K562 (cell line): ENCODE data around the gene SYNE1. TPM values are rescaled to one million over a fixed set of nuclear protein-coding genes. Genes with fewer than 3 reads are reported as not detected.

Experiments
- ATAC-seq: fragments of 200-7000 bp; cut with Tn5 transposase; 3 replicates; pipeline ENCODE4 v1.9.1; 2020; ENCODE audit warnings: moderate library complexity
- BruUV-seq: library from RNA; stranded (reverse); fragments of 400-500 nt; replicated peaks from 2 replicates; lab custom pipeline; 2021; lab: Mats Ljungman, UMichigan
- CTCF ChIA-PET: fragments of 300-600 bp; formaldehyde crosslinking; extraction: SDS; loops from one replicate; lab custom pipeline; 2021; ENCODE audit warnings: low intra/inter-chr PET ratio; lab: Yijun Ruan, JAX
- POLR2A ChIA-PET: fragments of 300-600, 350-650 bp; sonication (Branson Sonifier 250); formaldehyde crosslinking; extraction: SDS; loops from one replicate; lab custom pipeline; 2021; ENCODE audit warnings: antibody characterized with exemption, inconsistent platforms; lab: Yijun Ruan, JAX
- DNase-seq, 4 experiments: peaks; one replicate each; pipeline versions ENCODE4 v3.0.0 to v3.0.0-alpha.2; 2011 to 2018; ENCODE audit warnings: low spot score in 3 of 4, mixed read lengths in 3 of 4; ENCODE audit errors: extremely low read depth in 1 of 4
- FAIRE-seq: peaks from 2 replicates; lab custom pipeline; 2011; peaks lifted over from hg19 to GRCh38; lab: Jason Lieb, UNC
- H2AFZ ChIP-seq: 2 replicates; pipeline ENCODE4 v1.6.0; 2011; ENCODE audit warnings: low read depth, low read length, control low read depth, inconsistent platforms
- H3K27ac ChIP-seq: fragments of 200-600 bp; 3 replicates; pipeline ENCODE4 v1.8.0; 2011; ENCODE audit warnings: low read depth, mild to moderate bottlenecking, control low read depth, inconsistent platforms, low read length, moderate library complexity, mixed read lengths; ENCODE audit errors: extremely low read depth
- H3K27me3 ChIP-seq, 2 experiments: fragments of 300-600 bp in 1 of 2; 2 replicates in 1 of 2; 3 replicates in 1 of 2; pipeline versions ENCODE4 v1.6.0 to v1.8.0; 2011; ENCODE audit warnings: inconsistent platforms in 2 of 2, low read length in 2 of 2, mild to moderate bottlenecking in 1 of 2, mixed read lengths in 1 of 2, moderate library complexity in 1 of 2; ENCODE audit not compliant: control insufficient read depth in 2 of 2, insufficient read depth in 2 of 2
- H3K36me3 ChIP-seq: fragments of 300-600 bp; 3 replicates; pipeline ENCODE4 v1.8.0; 2011; ENCODE audit warnings: mild to moderate bottlenecking, low read length, inconsistent platforms; ENCODE audit not compliant: control insufficient read depth, insufficient read depth
- H3K4me1 ChIP-seq, 2 experiments: fragments of 200-600 bp in 1 of 2; replicated peaks in 1 of 2; 2 replicates in 1 of 2; 3 replicates in 1 of 2; pipeline versions ENCODE4 v1.5.1 to v1.8.0; 2011; ENCODE audit warnings: inconsistent platforms in 2 of 2, low read length in 2 of 2, mild to moderate bottlenecking in 1 of 2, mixed read lengths in 1 of 2, moderate library complexity in 1 of 2; ENCODE audit not compliant: control insufficient read depth in 2 of 2, insufficient read depth in 2 of 2
- H3K4me2 ChIP-seq: 2 replicates; pipeline ENCODE4 v1.6.1; 2011; ENCODE audit warnings: low read length, control low read depth, inconsistent platforms, mixed read lengths; ENCODE audit not compliant: insufficient read depth
- H3K4me3 ChIP-seq: fragments of 200-600 bp; sonication (generic), shearing (Covaris generic); 2 replicates; pipeline ENCODE4 v1.5.1; 2016; ENCODE audit warnings: control low read depth, inconsistent platforms
- H3K79me2 ChIP-seq: fragments of 200-600 bp; 3 replicates; pipeline ENCODE4 v1.8.0; 2011; ENCODE audit warnings: low read length, inconsistent platforms; ENCODE audit not compliant: control insufficient read depth, insufficient read depth
- H3K9ac ChIP-seq, 2 experiments: 2 replicates each; pipeline versions ENCODE4 v1.6.0 to v1.6.1; 2011; ENCODE audit warnings: low read depth in 2 of 2, low read length in 2 of 2, control low read depth in 1 of 2, inconsistent platforms in 1 of 2, mild to moderate bottlenecking in 1 of 2, mixed read lengths in 1 of 2; ENCODE audit not compliant: insufficient read depth in 1 of 2
- H3K9me1 ChIP-seq: one replicate; pipeline ENCODE4 v1.6.0; 2011; ENCODE audit warnings: inconsistent platforms, mild to moderate bottlenecking, low read length, moderate library complexity; ENCODE audit not compliant: control insufficient read depth, insufficient read depth
- H3K9me3 ChIP-seq: replicated peaks from 2 replicates; pipeline ENCODE4 v1.5.1; 2011; ENCODE audit warnings: low read depth, low read length, inconsistent platforms; ENCODE audit not compliant: control insufficient read depth, insufficient read depth
- H4K20me1 ChIP-seq: replicated peaks from 2 replicates; pipeline ENCODE4 v1.6.1; 2011; ENCODE audit warnings: low read length, inconsistent platforms, mixed read lengths; ENCODE audit not compliant: control insufficient read depth, insufficient read depth
- ATF3 ChIP-seq, 2 experiments: fragments of 450-650 bp in 1 of 2; sonication (generic) in 1 of 2; formaldehyde crosslinking in 1 of 2; IDR thresholded peaks in 1 of 2; conservative IDR thresholded peaks in 1 of 2; 2 replicates each; pipeline versions ENCODE4 v1.6.1 to v1.8.1; 2016 to 2023; ENCODE audit warnings: mild to moderate bottlenecking in 2 of 2, moderate library complexity in 2 of 2, inconsistent platforms in 1 of 2, missing genetic modification reagents in 1 of 2
- CBX8 ChIP-seq: fragments of 200-600 bp; sonication (generic); IDR thresholded peaks from 2 replicates; pipeline ENCODE4 v1.6.1; 2012; ENCODE audit warnings: borderline replicate concordance, mixed run types, low read depth, mild to moderate bottlenecking, moderate library complexity, mixed read lengths, low read length, control low read depth, inconsistent platforms; ENCODE audit not compliant: poor library complexity, severe bottlenecking; ENCODE audit errors: extremely low read depth
- DIDO1 ChIP-seq: fragments of 450-650 bp; IDR thresholded peaks from 2 replicates; pipeline ENCODE4 v1.6.1; 2016; ENCODE audit warnings: low read depth, missing biosample characterization, missing genetic modification characterization
- E2F5 ChIP-seq: sonication (generic); formaldehyde crosslinking; IDR thresholded peaks from 2 replicates; pipeline ENCODE4 v1.8.0; 2022; ENCODE audit warnings: mild to moderate bottlenecking, missing genetic modification reagents
- E2F8 ChIP-seq: fragments of 450-650 bp; IDR thresholded peaks from 2 replicates; pipeline ENCODE4 v1.7.1; 2018; ENCODE audit warnings: mild to moderate bottlenecking, low read depth; ENCODE audit not compliant: partially characterized antibody
- FOXJ2 ChIP-seq: fragments of 200-800 bp; sonication (Bioruptor generic); IDR thresholded peaks from 2 replicates; pipeline ENCODE4 v1.6.1; 2016; ENCODE audit warnings: missing genetic modification characterization, missing compliant biosample characterization
- MBD2 ChIP-seq: sonication (generic); IDR thresholded peaks from 2 replicates; pipeline ENCODE4 v1.6.1; 2016; ENCODE audit warnings: low read depth, borderline replicate concordance
- NFYB ChIP-seq: IDR thresholded peaks from 2 replicates; pipeline ENCODE4 v1.6.1; 2011; ENCODE audit warnings: mild to moderate bottlenecking, moderate library complexity; ENCODE audit not compliant: insufficient read length; ENCODE audit errors: extremely low read depth
- NR3C1 ChIP-seq: sonication (generic); formaldehyde crosslinking; IDR thresholded peaks from 2 replicates; pipeline ENCODE4 v1.8.1; 2022; ENCODE audit warnings: missing genetic modification reagents
- RFX5 ChIP-seq: IDR thresholded peaks from 2 replicates; pipeline ENCODE4 v1.6.1; 2011; ENCODE audit warnings: low read depth, mild to moderate bottlenecking, improper control_type of control experiment, low read length
- TEAD4 ChIP-seq, 2 experiments: sonication (generic) in 1 of 2; formaldehyde crosslinking in 1 of 2; IDR thresholded peaks; 2 replicates each; pipeline versions ENCODE4 v1.6.1 to v1.8.0; 2012 to 2022; ENCODE audit warnings: borderline replicate concordance in 1 of 2, inconsistent platforms in 1 of 2, low read length in 1 of 2, mild to moderate bottlenecking in 1 of 2, missing genetic modification reagents in 1 of 2
- ZFP30 ChIP-seq: fragments of 250-450 bp; sonication (Bioruptor Pico); IDR thresholded peaks from 2 replicates; pipeline ENCODE4 v1.8.0; 2022; ENCODE audit warnings: moderate library complexity, mild to moderate bottlenecking, inconsistent platforms, borderline replicate concordance
- ZNF224 ChIP-seq: sonication (generic); formaldehyde crosslinking; IDR thresholded peaks from 2 replicates; pipeline ENCODE4 v1.8.0; 2022; ENCODE audit warnings: mild to moderate bottlenecking, missing genetic modification reagents
- WGBS: fragments of 100-300 bp; shearing (Covaris generic); methylation state at CpG from one replicate; pipeline ENCODE4 v1.1.6; 2016; ENCODE audit warnings: low coverage, mixed read lengths; ENCODE audit not compliant: insufficient coverage; ENCODE audit errors: missing lambda C conversion rate; 5-methylcytosine and 5-hydroxymethylcytosine counted together
- in situ Hi-C: fragments of 300-500 bp; cut with MboI; formaldehyde crosslinking; loops from 4 replicates; pipeline ENCODE4 v1.15.0; 2018; ENCODE audit warnings: inconsistent platforms, mixed read lengths
- intact Hi-C: fragments of 100-400 bp; cut with micrococcal nuclease; formaldehyde crosslinking; loops from 2 replicates; pipeline ENCODE4 v1.14.2; 2022
- polyA plus RNA-seq, 8 experiments: library from polyadenylated mRNA; depleted of rRNA in 4 of 8; stranded (reverse) in 5 of 8; unstranded in 3 of 8; fragments of >200 nt; fragmentation: Nextera tagmentation in 2 of 8; fragmentation: Illumina TruSeq in 1 of 8; extraction: Ambion mirVana in 2 of 8; extraction: Trizol in 1 of 8; gene quantifications; 2 replicates each; pipeline versions ENCODE4 v1.2.1 to v1.2.3, GENCODE V29; 2011 to 2014; ENCODE audit warnings: inconsistent platforms in 1 of 8, missing spikeins in 1 of 8
- total RNA-seq, 7 experiments: library from RNA; depleted of rRNA in 6 of 7; stranded (reverse); fragments of >200 nt in 6 of 7; fragmentation: Illumina TruSeq in 2 of 7; extraction: Trizol in 2 of 7; gene quantifications; 2 replicates each; pipeline versions ENCODE4 v1.2.1 to v1.2.3, GENCODE V29; 2011 to 2021; ENCODE audit warnings: low replicate concordance in 1 of 7
- TF ChIP-seq, protein P1 (sequence below): fragments of 200-800 bp; sonication (Bioruptor generic); IDR thresholded peaks from 2 replicates; pipeline ENCODE4 v1.6.1; 2017; ENCODE audit warnings: missing genetic modification characterization, missing compliant biosample characterization

SYNE1 gene
- total and polyA plus RNA-seq, 9 of the 15 experiments (the other 6 are each of a cell fraction or from before 2014, with no cell fraction given), result under 0.01 to 0.42 (median 0.08) TPM; not detected in 1

GRCh38 chr6:152271776-152272464, 365.2 kb downstream of the SYNE1 start:
- Histone ChIP-seq H3K9me1 (no peaks in the 10 kb centered on the region), H3K9me3 (no peaks in the 10 kb centered on the region), H3K36me3 (no peaks in the 10 kb centered on the region), H3K4me2 (no peak overlapping the region), H3K79me2 (no peaks in the 10 kb centered on the region), H4K20me1 (no peaks in the 10 kb centered on the region), H3K4me3 (no peak overlapping the region), H3K27ac (no peak overlapping the region), H3K27me3 (no peaks in the 10 kb centered on the region), H3K4me1 (no peaks in the 10 kb centered on the region), H2AFZ (no peak overlapping the region), H3K9ac (no peak overlapping the region)
- ChIA-PET POLR2A (no interaction called here), CTCF (no interaction called here)
- intact Hi-C loops, result loop anchor here (10.0 kb wide), 1 partner anchor 673 kb away; no protein-coding TSS in a partner anchor
- no peak for FAIRE-seq
- 0% methylated on average over 6 of the region's 6 CpGs for WGBS
- no peak for ATAC-seq
- no TSS peak for BruUV-seq
- in situ Hi-C loops, result no loop called here
- DNase-seq, result no peak
- TF ChIP-seq DIDO1 (tag) (no peak), ZNF224 (CRISPR knock-in tag) (no peak), NFYB (no peak), RFX5 (no peak), ZFP30 (CRISPR knock-in tag) (no peak), FOXJ2 (no peak), MBD2 (no peak), NR3C1 (no peak), ATF3 (IDR thresholded peaks at IDR 0.05) (no peak), ATF3 (CRISPR knock-in tag; conservative IDR thresholded peaks at IDR 0.05) (no peak), E2F8 (no peak), E2F5 (CRISPR knock-in tag) (no peak), TEAD4 (IDR thresholded peaks at IDR 0.05; ENCODE audit: low read length) (no peak), TEAD4 (CRISPR knock-in tag; IDR thresholded peaks at IDR 0.05; ENCODE audit: borderline replicate concordance) (no peak), CBX8 (no peak)
- TF ChIP-seq, protein P1, sequence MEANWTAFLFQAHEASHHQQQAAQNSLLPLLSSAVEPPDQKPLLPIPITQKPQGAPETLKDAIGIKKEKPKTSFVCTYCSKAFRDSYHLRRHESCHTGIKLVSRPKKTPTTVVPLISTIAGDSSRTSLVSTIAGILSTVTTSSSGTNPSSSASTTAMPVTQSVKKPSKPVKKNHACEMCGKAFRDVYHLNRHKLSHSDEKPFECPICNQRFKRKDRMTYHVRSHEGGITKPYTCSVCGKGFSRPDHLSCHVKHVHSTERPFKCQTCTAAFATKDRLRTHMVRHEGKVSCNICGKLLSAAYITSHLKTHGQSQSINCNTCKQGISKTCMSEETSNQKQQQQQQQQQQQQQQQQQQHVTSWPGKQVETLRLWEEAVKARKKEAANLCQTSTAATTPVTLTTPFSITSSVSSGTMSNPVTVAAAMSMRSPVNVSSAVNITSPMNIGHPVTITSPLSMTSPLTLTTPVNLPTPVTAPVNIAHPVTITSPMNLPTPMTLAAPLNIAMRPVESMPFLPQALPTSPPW, result no peak
